SK-N-SH (cell line): ENCODE data around the gene TP53BP2. TPM values are rescaled to one million over a fixed set of nuclear protein-coding genes. Genes with fewer than 3 reads are reported as not detected.

Experiments used
- CTCF ChIA-PET: fragments of 300-600, 350-600 bp; formaldehyde crosslinking; extraction: SDS; loops from one replicate; lab custom pipeline; 2021; lab: Yijun Ruan, JAX
- POLR2A ChIA-PET: fragments of 350-600 bp; sonication (Branson Sonifier 250); formaldehyde crosslinking; extraction: SDS; loops from one replicate; lab custom pipeline; 2020; ENCODE audit warnings: antibody characterized with exemption, inconsistent platforms; lab: Yijun Ruan, JAX
- DNase-seq: peaks from one replicate; pipeline ENCODE4 v3.0.0; 2012
- H2AFZ ChIP-seq: fragments of 200-600 bp; sonication (generic); 2 replicates; pipeline ENCODE4 v1.8.1; 2016; ENCODE audit warnings: antibody characterized with exemption, mild to moderate bottlenecking, low read depth
- H3F3A ChIP-seq: fragments of 200-600 bp; sonication (generic); replicated peaks from 2 replicates; pipeline ENCODE3; 2016; ENCODE audit warnings: antibody characterized with exemption, mild to moderate bottlenecking; ENCODE audit not compliant: insufficient read depth
- H3K27ac ChIP-seq, 2 experiments: fragments of 200-500 bp in 1 of 2; fragments of 200-600 bp in 1 of 2; sonication (Bioruptor generic) in 1 of 2; sonication (generic), shearing (Covaris generic) in 1 of 2; 2 replicates each; pipeline versions ENCODE4 v1.5.1 to v1.6.1; 2014 to 2016; ENCODE audit warnings: low read depth in 2 of 2, inconsistent platforms in 1 of 2, low read length in 1 of 2, mild to moderate bottlenecking in 1 of 2, mixed read lengths in 1 of 2
- H3K27me3 ChIP-seq: fragments of 200-600 bp; sonication (generic), shearing (Covaris generic); 2 replicates; pipeline ENCODE4 v1.6.1; 2016; ENCODE audit warnings: mixed run types; ENCODE audit not compliant: insufficient read depth
- H3K36me3 ChIP-seq, 2 experiments: fragments of 200-500 bp in 1 of 2; fragments of 200-600 bp in 1 of 2; sonication (Bioruptor generic) in 1 of 2; sonication (generic) in 1 of 2; replicated peaks in 1 of 2; 2 replicates each; pipeline versions ENCODE3 to v1.5.1; 2014 to 2016; ENCODE audit warnings: low read length in 1 of 2, mild to moderate bottlenecking in 1 of 2; ENCODE audit not compliant: insufficient read depth in 2 of 2, control insufficient read depth in 1 of 2
- H3K4me1 ChIP-seq, 2 experiments: fragments of 200-500 bp in 1 of 2; fragments of 200-600 bp in 1 of 2; sonication (Bioruptor generic) in 1 of 2; sonication (generic), shearing (Covaris generic) in 1 of 2; 2 replicates each; pipeline versions ENCODE4 v1.5.1 to v1.6.1; 2014 to 2016; ENCODE audit warnings: low read depth in 1 of 2, low read length in 1 of 2, mixed run types in 1 of 2; ENCODE audit not compliant: insufficient read depth in 2 of 2, control insufficient read depth in 1 of 2
- H3K4me2 ChIP-seq: fragments of 200-600 bp; sonication (generic), shearing (Covaris generic); 2 replicates; pipeline ENCODE4 v1.6.1; 2017; ENCODE audit warnings: mixed run types
- H3K4me3 ChIP-seq, 2 experiments: fragments of 200-500 bp in 1 of 2; fragments of 200-600 bp in 1 of 2; sonication (Bioruptor generic) in 1 of 2; sonication (generic), shearing (Covaris generic) in 1 of 2; 2 replicates each; pipeline versions ENCODE4 v1.5.1 to v1.8.1; 2014 to 2016; ENCODE audit warnings: low read depth in 2 of 2, inconsistent platforms in 1 of 2, low read length in 1 of 2, mild to moderate bottlenecking in 1 of 2, mixed read lengths in 1 of 2, moderate library complexity in 1 of 2
- H3K79me2 ChIP-seq: fragments of 200-600 bp; sonication (generic); 2 replicates; pipeline ENCODE4 v1.8.1; 2017; ENCODE audit warnings: mild to moderate bottlenecking; ENCODE audit not compliant: insufficient read depth
- H3K9ac ChIP-seq: fragments of 200-600 bp; sonication (generic); 2 replicates; pipeline ENCODE4 v1.6.1; 2017; ENCODE audit warnings: mixed run types
- H3K9me2 ChIP-seq: fragments of 200-600 bp; sonication (generic); 2 replicates; pipeline ENCODE4 v1.6.1; 2017; ENCODE audit warnings: mixed run types
- H3K9me3 ChIP-seq: fragments of 200-600 bp; sonication (generic); 2 replicates; pipeline ENCODE4 v1.6.1; 2017; ENCODE audit warnings: mixed run types, mild to moderate bottlenecking, moderate library complexity
- H4K20me1 ChIP-seq: fragments of 200-600 bp; sonication (generic); 2 replicates; pipeline ENCODE4 v1.6.1; 2017; ENCODE audit warnings: mild to moderate bottlenecking, mixed run types; ENCODE audit not compliant: insufficient read depth
- CTCF ChIP-seq: fragments of 200-600 bp; sonication (generic); IDR thresholded peaks from 2 replicates; pipeline ENCODE4 v1.6.1; 2017; ENCODE audit warnings: antibody characterized with exemption, mild to moderate bottlenecking, moderate library complexity
- EZH2phosphoT487 ChIP-seq: fragments of 200-600 bp; sonication (generic); IDR thresholded peaks from 2 replicates; pipeline ENCODE4 v1.6.1; 2017; ENCODE audit warnings: low read depth, mixed run types, mild to moderate bottlenecking, antibody characterized with exemption, moderate library complexity, borderline replicate concordance
- FOSL2 ChIP-seq: IDR thresholded peaks from 2 replicates; pipeline ENCODE4 v1.4.0; 2012; ENCODE audit warnings: low read depth, mild to moderate bottlenecking, moderate library complexity, borderline replicate concordance
- FOXM1 ChIP-seq: IDR thresholded peaks from 2 replicates; pipeline ENCODE4 v1.4.0; 2012; ENCODE audit warnings: low read depth, mild to moderate bottlenecking
- GABPA ChIP-seq: IDR thresholded peaks from 2 replicates; pipeline ENCODE4 v1.4.0; 2012; ENCODE audit warnings: low read depth, mild to moderate bottlenecking
- IRF3 ChIP-seq: fragments of 150-350 bp; IDR thresholded peaks from 2 replicates; pipeline ENCODE4 v1.6.1; 2016; ENCODE audit warnings: mild to moderate bottlenecking, low read depth, low read length
- JUND ChIP-seq: IDR thresholded peaks from 2 replicates; pipeline ENCODE4 v1.4.0; 2012
- SIN3A ChIP-seq: IDR thresholded peaks from 2 replicates; pipeline ENCODE4 v1.6.1; 2012; ENCODE audit warnings: low read depth, mild to moderate bottlenecking, low read length, moderate library complexity, borderline replicate concordance
- TCF12 ChIP-seq: IDR thresholded peaks from 2 replicates; pipeline ENCODE4 v1.4.0; 2012
- TEAD4 ChIP-seq: IDR thresholded peaks from 2 replicates; pipeline ENCODE4 v1.4.0; 2012; ENCODE audit warnings: mild to moderate bottlenecking, borderline replicate concordance; ENCODE audit not compliant: insufficient read depth
- YY1 ChIP-seq: IDR thresholded peaks from 2 replicates; pipeline ENCODE4 v1.4.0; 2012; ENCODE audit warnings: low read depth, mild to moderate bottlenecking
- ZBTB33 ChIP-seq: IDR thresholded peaks from 2 replicates; pipeline ENCODE4 v1.4.0; 2012; ENCODE audit warnings: low read depth, borderline replicate concordance
- WGBS: methylation state at CpG from one replicate; pipeline ENCODE4 v1.1.6; 2017; ENCODE audit warnings: low lambda C conversion rate; 5-methylcytosine and 5-hydroxymethylcytosine counted together
- polyA plus RNA-seq, 3 experiments: library from polyadenylated mRNA; depleted of rRNA; stranded (reverse); fragments of >200 nt; gene quantifications; 2 replicates each; pipeline ENCODE4 v1.2.3, GENCODE V29; 2012

The TP53BP2 gene
- polyA plus RNA-seq, 1 of the 3 experiments (the other 2 are of a cell fraction) = 11.4 TPM

- ChIA-PET CTCF (no interaction called here), POLR2A (no interaction called here)
- Histone ChIP-seq H3K9me2 (no peaks in the 10 kb centered on the region), H3K4me3 (no peak overlapping the region), H3K9me3 (no peaks in the 10 kb centered on the region), H3K36me3 (peaks cover 0 to 6% of the 10 kb centered on the region in 2 experiments), H3K27me3 (no peaks in the 10 kb centered on the region), H3K27ac (peak overlapping the region in 1 of 2 experiments; percentile 17; a peak in 1 of 4 replicates), H3K79me2 (peaks cover 91% of the 10 kb centered on the region), H3K4me1 (peaks cover 8 to 18% of the 10 kb centered on the region in 2 experiments), H4K20me1 (peaks cover 25% of the 10 kb centered on the region), H2AFZ (no peak overlapping the region), H3K4me2 (no peak overlapping the region), H3F3A (peaks cover 13% of the 10 kb centered on the region), H3K9ac (0 out of 2 replicates have a peak overlapping the region, but pooled peaks have one; percentile 14)
- TF ChIP-seq JUND (no peak), TEAD4 (no peak), FOXM1 (no peak), EZH2phosphoT487 (no peak), SIN3A (no peak), YY1 (no peak), TCF12 (no peak), ZBTB33 (no peak), IRF3 (no peak), GABPA (no peak), CTCF (no peak), FOSL2 (no peak)
- DNase-seq = no peak
- 93% methylated on average over 3 of the region's 3 CpGs for WGBS
Measured at GRCh38 chr1:223827193-223827663, 18.5 kb downstream of the TP53BP2 start.
